Smooth muscle cell (in vitro differentiated cells): ENCODE data around the gene SERPINA9. TPM values are rescaled to one million over a fixed set of nuclear protein-coding genes. Genes with fewer than 3 reads are reported as not detected.

ENCODE experiments used
- DNase-seq: peaks from one replicate; lab custom pipeline; 2025; ENCODE audit not compliant: unreplicated experiment; lab: John Stamatoyannopoulos, UW
- H2AFZ ChIP-seq: fragments of 200-600 bp; sonication (generic); 2 replicates; pipeline ENCODE4 v1.6.0; 2016; ENCODE audit warnings: antibody characterized with exemption, low read depth, mild to moderate bottlenecking
- H3F3A ChIP-seq: fragments of 200-600 bp; sonication (generic); 2 replicates; pipeline ENCODE4 v1.6.0; 2017; ENCODE audit warnings: antibody characterized with exemption, low read depth
- H3K27ac ChIP-seq: fragments of 200-600 bp; sonication (generic); 2 replicates; pipeline ENCODE4 v1.5.1; 2016; ENCODE audit warnings: low read depth, mild to moderate bottlenecking
- H3K27me3 ChIP-seq: fragments of 200-600 bp; sonication (generic); 2 replicates; pipeline ENCODE4 v1.6.1; 2016; ENCODE audit warnings: low read depth, mild to moderate bottlenecking
- H3K36me3 ChIP-seq: fragments of 200-600 bp; sonication (generic); 2 replicates; pipeline ENCODE4 v1.5.1; 2016; ENCODE audit warnings: low read depth
- H3K4me1 ChIP-seq: fragments of 200-600 bp; sonication (generic); 2 replicates; pipeline ENCODE4 v1.5.1; 2016; ENCODE audit warnings: low read depth
- H3K4me2 ChIP-seq: fragments of 200-600 bp; sonication (generic); 2 replicates; pipeline ENCODE4 v1.6.0; 2016; ENCODE audit warnings: mild to moderate bottlenecking
- H3K4me3 ChIP-seq: fragments of 200-600 bp; sonication (generic); 2 replicates; pipeline ENCODE4 v1.5.1; 2016; ENCODE audit warnings: mild to moderate bottlenecking
- H3K79me2 ChIP-seq: fragments of 200-600 bp; sonication (generic); 2 replicates; pipeline ENCODE4 v1.6.0; 2016; ENCODE audit warnings: low read depth, mild to moderate bottlenecking
- H3K9ac ChIP-seq: fragments of 200-600 bp; sonication (generic); 2 replicates; pipeline ENCODE4 v1.6.0; 2016; ENCODE audit warnings: low read depth
- H3K9me3 ChIP-seq: fragments of 200-600 bp; sonication (generic); replicated peaks from 2 replicates; pipeline ENCODE4 v1.5.1; 2016; ENCODE audit warnings: low read depth
- H4K20me1 ChIP-seq: fragments of 200-600 bp; sonication (generic); 2 replicates; pipeline ENCODE4 v1.6.0; 2016; ENCODE audit warnings: low read depth
- CTCF ChIP-seq: fragments of 200-600 bp; sonication (generic); IDR thresholded peaks from 2 replicates; pipeline ENCODE4 v1.5.1; 2017; ENCODE audit warnings: borderline replicate concordance, mild to moderate bottlenecking, antibody characterized with exemption; ENCODE audit not compliant: insufficient read depth, poor library complexity, severe bottlenecking
- WGBS: methylation state at CpG from one replicate; pipeline ENCODE4 v1.1.7; 2016; ENCODE audit warnings: low lambda C conversion rate; 5-methylcytosine and 5-hydroxymethylcytosine counted together
- polyA plus RNA-seq: library from polyadenylated mRNA; unstranded; fragments of >200 nt; fragmentation: Nextera tagmentation; extraction: Ambion mirVana; gene quantifications from 2 replicates; pipeline ENCODE4 v1.2.1, GENCODE V29; 2016
- total RNA-seq: library from RNA; depleted of rRNA; stranded (reverse); fragments of >200 nt; gene quantifications from 2 replicates; pipeline ENCODE4 v1.2.3, GENCODE V29; 2014

SERPINA9 gene
- total and polyA plus RNA-seq, 2 experiments from 2014 or later, result not detected

GRCh38 chr14:94464290-94464689 is 11.7 kb downstream of the SERPINA9 start:
- no peak overlapping the region for H3K27ac ChIP-seq
- DNase-seq, result no peak
- no peaks in the 10 kb centered on the region for H3K79me2 ChIP-seq
- no peak overlapping the region for H2AFZ ChIP-seq
- no peak for TF ChIP-seq CTCF
- H4K20me1 ChIP-seq, result no peaks in the 10 kb centered on the region
- H3K27me3 ChIP-seq, result no peaks in the 10 kb centered on the region
- H3K9ac ChIP-seq, result no peak overlapping the region
- H3K9me3 ChIP-seq, result no peaks in the 10 kb centered on the region
- 88% methylated on average over 5 of the region's 5 CpGs for WGBS
- no peaks in the 10 kb centered on the region for H3F3A ChIP-seq
- H3K4me2 ChIP-seq, result no peak overlapping the region
- H3K4me3 ChIP-seq, result no peak overlapping the region
- no peaks in the 10 kb centered on the region for H3K36me3 ChIP-seq
- H3K4me1 ChIP-seq, result no peaks in the 10 kb centered on the region

GRCh38 chr14:94462763-94463572 is 13.0 kb downstream of the SERPINA9 start:
- no peak overlapping the region for H3K9ac ChIP-seq
- H3K36me3 ChIP-seq, result no peaks in the 10 kb centered on the region
- no peaks in the 10 kb centered on the region for H3K4me1 ChIP-seq
- 83% methylated on average over 7 of the region's 7 CpGs for WGBS
- no peaks in the 10 kb centered on the region for H3F3A ChIP-seq
- no peak overlapping the region for H2AFZ ChIP-seq
- no peaks in the 10 kb centered on the region for H3K27me3 ChIP-seq
- no peak overlapping the region for H3K4me3 ChIP-seq
- H4K20me1 ChIP-seq, result no peaks in the 10 kb centered on the region
- no peaks in the 10 kb centered on the region for H3K9me3 ChIP-seq
- TF ChIP-seq CTCF, result no peak
- no peak overlapping the region for H3K4me2 ChIP-seq
- no peaks in the 10 kb centered on the region for H3K79me2 ChIP-seq
- no peak overlapping the region for H3K27ac ChIP-seq
- no peak for DNase-seq

GRCh38 chr14:94462219-94462551 is 13.8 kb downstream of the SERPINA9 start:
- Histone ChIP-seq H3K79me2 (no peaks in the 10 kb centered on the region), H3K27ac (no peak overlapping the region), H3K4me2 (no peak overlapping the region), H3K36me3 (no peaks in the 10 kb centered on the region), H3K9ac (no peak overlapping the region), H3K4me3 (no peak overlapping the region), H2AFZ (no peak overlapping the region), H3F3A (no peaks in the 10 kb centered on the region), H4K20me1 (no peaks in the 10 kb centered on the region), H3K27me3 (no peaks in the 10 kb centered on the region), H3K9me3 (no peaks in the 10 kb centered on the region), H3K4me1 (no peaks in the 10 kb centered on the region)
- no peak for TF ChIP-seq CTCF
- no peak for DNase-seq
- 91% methylated on average over 6 of the region's 6 CpGs for WGBS
